HEK293 (cell line): ENCODE measurements around the gene ARHGAP10.

Experiments used
- CTCF ChIP-seq: fragments of 450-650 bp; formaldehyde crosslinking; IDR thresholded peaks from 2 replicates; pipeline ENCODE4 v1.5.1; 2016; ENCODE audit warnings: missing biosample characterization, missing genetic modification characterization
- GLI4 ChIP-seq: fragments of 450-650 bp; formaldehyde crosslinking; IDR thresholded peaks from 2 replicates; pipeline ENCODE4 v1.5.1; 2016; ENCODE audit warnings: missing biosample characterization, missing genetic modification characterization
- INSM2 ChIP-seq: fragments of 450-650 bp; formaldehyde crosslinking; IDR thresholded peaks from 2 replicates; pipeline ENCODE4 v1.5.1; 2016; ENCODE audit warnings: missing biosample characterization, missing genetic modification characterization
- MEIS1 ChIP-seq: sonication (generic); formaldehyde crosslinking; IDR thresholded peaks from 2 replicates; pipeline ENCODE4 v1.8.1; 2022; ENCODE audit warnings: missing genetic modification reagents, mild to moderate bottlenecking, borderline replicate concordance
- TSHZ1 ChIP-seq: fragments of 450-650 bp; formaldehyde crosslinking; IDR thresholded peaks from 2 replicates; pipeline ENCODE4 v1.5.1; 2016; ENCODE audit warnings: missing biosample characterization, missing genetic modification characterization, borderline replicate concordance
- ZNF248 ChIP-seq: fragments of 450-650 bp; formaldehyde crosslinking; IDR thresholded peaks from 2 replicates; pipeline ENCODE4 v1.5.1; 2017; ENCODE audit warnings: missing biosample characterization, missing genetic modification characterization
- ZNF26 ChIP-seq: fragments of 450-650 bp; formaldehyde crosslinking; IDR thresholded peaks from 2 replicates; pipeline ENCODE4 v1.5.1; 2016; ENCODE audit warnings: missing biosample characterization, missing genetic modification characterization

GRCh38 chr4:147994491-147995385 is 262.9 kb downstream of the ARHGAP10 start:
- TF ChIP-seq CTCF (no peak), ZNF248 (tag by site-specific recombination) (no peak), GLI4 (tag by site-specific recombination) (no peak), ZNF26 (tag by site-specific recombination) (no peak), MEIS1 (no peak), INSM2 (tag by site-specific recombination) (no peak), TSHZ1 (tag by site-specific recombination) (no peak)
